Peyer's patch (tissue), 4 donors: ENCODE data around the gene GKN1.

ENCODE experiments used
- CTCF ChIP-seq, 6 experiments: fragments of 450-650 bp in 4 of 6; fragments of 200-600 bp in 2 of 6; sonication (generic) in 1 of 6; IDR thresholded peaks; one replicate each; pipeline ENCODE4 v1.5.1; 2017 to 2019; ENCODE audit warnings: antibody characterized with exemption in 6 of 6, mild to moderate bottlenecking in 3 of 6, moderate library complexity in 1 of 6
- POLR2A ChIP-seq, 2 donors: fragments of 450-650 bp; IDR thresholded peaks; one replicate each; pipeline ENCODE4 v1.5.1; 2017; ENCODE audit warnings: antibody characterized with exemption in 2 of 2, mild to moderate bottlenecking in 2 of 2, moderate library complexity in 2 of 2

- TF ChIP-seq CTCF (IDR thresholded peaks at IDR 0.05) (peak; percentile 81 to 95 (median 88)), POLR2A (IDR thresholded peaks at IDR 0.05) (no peak)
Observed at GRCh38 chr2:68925295-68925896, 49.0 kb upstream of the GKN1 start.
